Natural killer cell (primary cell): ENCODE data around the gene SORBS2. TPM values are rescaled to one million over a fixed set of nuclear protein-coding genes. Genes with fewer than 3 reads are reported as not detected.

Source experiments
- ATAC-seq, 3 donors: fragments of 150-1000 bp in 2 of 3; fragments of 200-7000 bp in 1 of 3; cut with Tn5 transposase; 1 replicate in 1 of 3; 2 replicates in 2 of 3; pipeline ENCODE4 v1.10.0; 2021; ENCODE audit warnings: mild to moderate bottlenecking in 2 of 3, moderate library complexity in 2 of 3
- DNase-seq, 2 donors: peaks; one replicate each; pipeline versions ENCODE4 v3.0.0 to v3.0.0-alpha.2; 2013 to 2021; ENCODE audit warnings: mixed read lengths in 1 of 2
- H3K27ac ChIP-seq: one replicate; pipeline ENCODE4 v1.5.1; 2013; ENCODE audit warnings: mild to moderate bottlenecking, low read length
- H3K27me3 ChIP-seq: one replicate; pipeline ENCODE4 v1.6.1; 2013; ENCODE audit warnings: low read length; ENCODE audit not compliant: control insufficient read depth, insufficient read depth
- H3K36me3 ChIP-seq: one replicate; pipeline ENCODE4 v1.6.1; 2013; ENCODE audit warnings: low read length; ENCODE audit not compliant: control insufficient read depth, insufficient read depth
- H3K4me1 ChIP-seq: one replicate; pipeline ENCODE4 v1.6.1; 2013; ENCODE audit warnings: low read length; ENCODE audit not compliant: control insufficient read depth, insufficient read depth
- H3K4me3 ChIP-seq: one replicate; pipeline ENCODE4 v1.5.1; 2013; ENCODE audit warnings: low read length
- H3K9me3 ChIP-seq: one replicate; pipeline ENCODE4 v1.6.1; 2013; ENCODE audit warnings: low read length; ENCODE audit not compliant: control insufficient read depth, insufficient read depth
- H3K27ac Mint-ChIP-seq, 2 donors: one replicate each; pipeline ENCODE4 v1.8.0; 2022; ENCODE audit warnings: mild to moderate bottlenecking in 2 of 2, mixed read lengths in 2 of 2, moderate library complexity in 1 of 2
- H3K27me3 Mint-ChIP-seq, 2 donors: one replicate each; pipeline ENCODE4 v1.8.0; 2022; ENCODE audit warnings: low read depth in 2 of 2, mixed read lengths in 2 of 2
- H3K36me3 Mint-ChIP-seq: one replicate; pipeline ENCODE4 v1.8.0; 2022; ENCODE audit warnings: mixed read lengths
- H3K4me1 Mint-ChIP-seq, 2 donors: one replicate each; pipeline ENCODE4 v1.8.0; 2022; ENCODE audit warnings: mixed read lengths in 2 of 2
- H3K4me3 Mint-ChIP-seq: one replicate; pipeline ENCODE4 v1.8.0; 2022; ENCODE audit warnings: mild to moderate bottlenecking, moderate library complexity, mixed read lengths
- H3K9me3 Mint-ChIP-seq, 2 donors: one replicate each; pipeline ENCODE4 v1.8.0; 2022; ENCODE audit warnings: mixed read lengths in 2 of 2
- WGBS: methylation state at CpG from one replicate; pipeline ENCODE4 v1.1.7; 2013; ENCODE audit warnings: missing lambda C conversion rate; ENCODE audit not compliant: insufficient coverage; 5-methylcytosine and 5-hydroxymethylcytosine counted together
- intact Hi-C: fragments of 100-400 bp; cut with micrococcal nuclease; formaldehyde crosslinking; loops from one replicate; pipeline ENCODE4 v1.14.2; 2022
- total RNA-seq, 4 donors: library from RNA; stranded (reverse); fragments of 120-200 nt in 1 of 4; gene quantifications; one replicate each; pipeline versions ENCODE4 v1.2.3 to v1.2.4, GENCODE V29; 2013 to 2022
- TF ChIP-seq, protein P1 (sequence below): fragments of 200-600 bp; IDR thresholded peaks from one replicate; pipeline ENCODE4 v1.8.0; 2022; ENCODE audit warnings: antibody characterized with exemption

Gene SORBS2
- total RNA-seq, 3 donors from 2014 or later (not counting 1 experiment from before 2014, with no cell fraction given), result 10.2 to 15.6 (median 13.5) TPM

DNA sequence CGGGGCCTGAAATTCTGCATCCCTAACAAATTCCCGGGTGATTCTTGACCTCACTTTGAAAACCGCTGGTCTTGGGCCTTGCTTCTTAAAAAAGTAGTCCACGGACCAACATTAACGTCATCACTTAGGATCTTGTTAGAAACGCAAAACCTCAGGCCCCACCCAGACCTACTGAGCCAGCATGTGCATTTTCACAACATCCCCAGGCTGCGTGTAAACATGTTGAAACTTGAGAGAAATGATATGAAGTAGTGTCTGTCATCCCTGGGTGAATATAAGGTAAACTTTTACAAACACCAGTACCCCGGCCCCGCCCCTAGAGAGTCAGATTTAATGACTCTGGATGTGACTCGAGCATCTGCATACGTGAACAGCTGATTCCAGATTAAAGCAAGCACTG lies 33.7 kb downstream of the SORBS2 start:
- intact Hi-C loops, result no loop called here
- no peak overlapping the region for H3K4me3 Mint-ChIP-seq
- ATAC-seq, result no peak
- Histone ChIP-seq H3K27ac (no peak overlapping the region), H3K4me1 (no peaks in the 10 kb centered on the region), H3K36me3 (no peaks in the 10 kb centered on the region), H3K27me3 (no peaks in the 10 kb centered on the region), H3K4me3 (no peak overlapping the region), H3K9me3 (no peaks in the 10 kb centered on the region)
- WGBS, result 89% methylated on average over 11 of the region's 11 CpGs
- no peak for DNase-seq
- peaks cover 10 to 13% of the 10 kb centered on the region in 2 donors for H3K27me3 Mint-ChIP-seq
- TF ChIP-seq, protein P1, sequence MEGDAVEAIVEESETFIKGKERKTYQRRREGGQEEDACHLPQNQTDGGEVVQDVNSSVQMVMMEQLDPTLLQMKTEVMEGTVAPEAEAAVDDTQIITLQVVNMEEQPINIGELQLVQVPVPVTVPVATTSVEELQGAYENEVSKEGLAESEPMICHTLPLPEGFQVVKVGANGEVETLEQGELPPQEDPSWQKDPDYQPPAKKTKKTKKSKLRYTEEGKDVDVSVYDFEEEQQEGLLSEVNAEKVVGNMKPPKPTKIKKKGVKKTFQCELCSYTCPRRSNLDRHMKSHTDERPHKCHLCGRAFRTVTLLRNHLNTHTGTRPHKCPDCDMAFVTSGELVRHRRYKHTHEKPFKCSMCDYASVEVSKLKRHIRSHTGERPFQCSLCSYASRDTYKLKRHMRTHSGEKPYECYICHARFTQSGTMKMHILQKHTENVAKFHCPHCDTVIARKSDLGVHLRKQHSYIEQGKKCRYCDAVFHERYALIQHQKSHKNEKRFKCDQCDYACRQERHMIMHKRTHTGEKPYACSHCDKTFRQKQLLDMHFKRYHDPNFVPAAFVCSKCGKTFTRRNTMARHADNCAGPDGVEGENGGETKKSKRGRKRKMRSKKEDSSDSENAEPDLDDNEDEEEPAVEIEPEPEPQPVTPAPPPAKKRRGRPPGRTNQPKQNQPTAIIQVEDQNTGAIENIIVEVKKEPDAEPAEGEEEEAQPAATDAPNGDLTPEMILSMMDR, result no peak
- H3K27ac Mint-ChIP-seq, result no peak overlapping the region
- H3K36me3 Mint-ChIP-seq, result no peaks in the 10 kb centered on the region
- H3K4me1 Mint-ChIP-seq, result no peaks in the 10 kb centered on the region
- H3K9me3 Mint-ChIP-seq, result no peaks in the 10 kb centered on the region

DNA sequence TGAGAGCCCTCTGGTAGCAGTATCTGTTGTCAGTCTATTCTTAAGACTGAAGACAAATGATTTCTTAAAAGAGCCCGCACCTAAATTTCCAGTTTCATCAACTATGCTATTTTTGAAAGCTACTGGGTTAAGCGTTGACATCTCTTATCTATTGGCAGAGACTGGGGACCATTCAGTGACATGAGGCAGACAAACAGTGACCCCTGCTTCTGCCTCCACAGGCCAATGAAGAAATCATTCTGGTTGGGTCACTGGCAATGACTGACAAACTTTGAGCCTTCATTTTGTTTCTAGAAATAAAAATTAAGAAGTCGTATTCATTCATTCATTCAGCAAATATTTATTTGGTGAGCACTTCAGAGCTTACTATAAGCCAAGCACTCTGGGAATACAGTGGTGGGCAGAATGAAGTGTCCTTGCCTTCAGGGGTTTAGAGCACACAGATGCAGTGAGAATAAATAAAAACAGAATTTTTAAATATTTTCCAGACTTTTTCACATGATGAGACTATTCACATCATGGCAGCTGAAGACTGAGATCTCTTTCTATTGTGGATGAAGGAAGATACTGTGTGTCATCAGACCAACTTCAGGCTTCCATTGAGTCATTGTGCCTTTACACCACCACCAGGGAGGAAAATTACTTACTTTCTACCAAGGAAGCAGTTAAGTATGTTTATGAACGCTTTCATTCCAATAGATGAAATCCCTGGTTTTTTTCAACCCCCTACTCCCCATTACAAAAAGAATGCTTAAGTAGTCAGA lies 36.0 kb downstream of the SORBS2 start:
- Histone ChIP-seq H3K27me3 (no peaks in the 10 kb centered on the region), H3K9me3 (no peaks in the 10 kb centered on the region), H3K27ac (no peak overlapping the region), H3K4me1 (no peaks in the 10 kb centered on the region), H3K36me3 (no peaks in the 10 kb centered on the region), H3K4me3 (no peak overlapping the region)
- Mint-ChIP-seq H3K27me3 (peaks cover 9 to 23% of the 10 kb centered on the region in 2 donors), H3K9me3 (peaks cover 0 to 2% of the 10 kb centered on the region in 2 donors), H3K4me3 (no peak overlapping the region), H3K36me3 (no peaks in the 10 kb centered on the region), H3K27ac (no peak overlapping the region), H3K4me1 (no peaks in the 10 kb centered on the region)
- intact Hi-C loops, result no loop called here
- DNase-seq, result no peak
- 95% methylated on average over 3 of the region's 4 CpGs for WGBS
- TF ChIP-seq, protein P1, result no peak
- no peak for ATAC-seq

DNA sequence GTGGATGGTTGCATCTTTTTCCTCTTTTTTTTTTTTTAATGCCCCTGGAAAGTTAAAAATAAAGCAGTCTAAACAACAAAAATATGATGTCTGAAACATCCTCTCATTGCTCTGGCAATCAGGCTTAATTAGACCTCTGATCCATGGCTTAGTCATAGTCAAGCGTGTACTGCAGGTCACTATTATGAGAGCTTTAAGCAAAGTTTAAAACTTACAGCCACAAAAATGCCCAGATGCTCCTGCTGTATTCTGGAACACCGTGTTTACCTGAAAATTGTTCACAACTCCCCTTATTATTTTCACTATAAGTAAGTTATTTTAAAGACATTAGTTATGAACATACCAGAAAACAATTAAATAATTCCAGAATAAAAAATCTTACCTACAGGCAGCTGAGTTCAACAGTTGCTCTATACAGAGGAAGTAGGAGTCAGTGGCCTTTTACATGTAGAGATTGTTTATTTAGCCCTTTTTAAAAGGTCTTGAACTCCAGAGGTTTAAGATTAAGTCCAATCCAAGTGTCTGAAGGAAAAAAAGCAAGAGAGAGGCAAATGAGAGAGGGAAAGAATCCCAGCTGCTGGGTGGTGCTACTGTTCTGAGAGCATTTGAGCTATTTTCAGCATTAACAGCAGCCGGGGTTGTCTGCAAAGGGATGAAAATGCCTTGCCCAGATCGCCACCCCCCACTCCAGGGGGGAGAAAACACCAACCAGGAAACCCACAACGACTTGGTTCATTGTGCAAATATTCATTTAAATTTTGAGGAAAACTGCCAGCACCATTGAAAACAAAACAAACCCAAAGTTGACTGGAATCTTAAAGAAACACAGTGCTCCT lies 36.9 kb downstream of the SORBS2 start:
- ATAC-seq, result no peak
- Histone ChIP-seq H3K27me3 (no peaks in the 10 kb centered on the region), H3K4me3 (no peak overlapping the region), H3K9me3 (no peaks in the 10 kb centered on the region), H3K27ac (no peak overlapping the region), H3K4me1 (no peaks in the 10 kb centered on the region), H3K36me3 (no peaks in the 10 kb centered on the region)
- H3K4me1 Mint-ChIP-seq, result no peaks in the 10 kb centered on the region
- no peaks in the 10 kb centered on the region for H3K36me3 Mint-ChIP-seq
- H3K9me3 Mint-ChIP-seq, result peaks cover 0 to 2% of the 10 kb centered on the region in 2 donors
- H3K27me3 Mint-ChIP-seq, result peaks cover 9 to 23% of the 10 kb centered on the region in 2 donors
- WGBS, result 16% methylated on average over 5 of the region's 5 CpGs
- intact Hi-C loops, result no loop called here
- H3K27ac Mint-ChIP-seq, result no peak overlapping the region
- TF ChIP-seq, protein P1, result no peak
- H3K4me3 Mint-ChIP-seq, result no peak overlapping the region
- no peak for DNase-seq
